Occipital lobe (tissue), 2 donors: Measurements from ENCODE around the gene AGAP5. TPM values are rescaled to one million over a fixed set of nuclear protein-coding genes. Genes with fewer than 3 reads are reported as not detected.

ENCODE experiments used
- DNase-seq: peaks from one replicate; lab custom pipeline; 2025; lab: John Stamatoyannopoulos, UW
- total RNA-seq: library from RNA; depleted of rRNA; stranded (reverse); fragments of >200 nt; gene quantifications from one replicate; pipeline ENCODE4 v1.2.3, GENCODE V29; 2014

Gene AGAP5
- total RNA-seq, 1 donor from 2014 or later = 6.6 TPM

DNA sequence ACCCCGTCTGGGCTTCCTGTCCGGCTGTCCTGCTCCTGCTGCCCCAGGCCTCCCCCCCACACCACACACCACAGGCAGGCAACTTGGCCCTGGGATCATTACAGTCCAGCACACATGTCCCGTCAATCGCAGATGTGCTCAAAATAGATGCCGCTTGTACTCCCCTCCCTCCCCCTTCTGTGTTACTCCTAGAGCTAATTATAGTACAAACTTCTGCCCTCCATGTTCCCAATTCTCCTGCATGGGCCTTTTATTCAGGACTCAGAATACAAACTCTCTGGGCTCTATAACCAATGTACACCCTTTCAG, 42.0 kb downstream of the AGAP5 start, which contains the start of gene SYNPO2L:
Gene SYNPO2L (minus strand): TSS at position 40 of the 309 bp plus-strand sequence. CDS start 107 bp downstream, outside the sequence.
- no peak for DNase-seq

- DNase-seq = no peak
Measured at GRCh38 chr10:73655257-73655989, 42.5 kb downstream of the AGAP5 start.

- no peak for DNase-seq
Measured at GRCh38 chr10:73653701-73654100, 44.2 kb downstream of the AGAP5 start.

- no peak for DNase-seq
Measured at GRCh38 chr10:73653195-73653594, 44.7 kb downstream of the AGAP5 start.

GRCh38 chr10:73650537-73651331, 47.2 kb downstream of the AGAP5 start:
- no peak for DNase-seq

DNA sequence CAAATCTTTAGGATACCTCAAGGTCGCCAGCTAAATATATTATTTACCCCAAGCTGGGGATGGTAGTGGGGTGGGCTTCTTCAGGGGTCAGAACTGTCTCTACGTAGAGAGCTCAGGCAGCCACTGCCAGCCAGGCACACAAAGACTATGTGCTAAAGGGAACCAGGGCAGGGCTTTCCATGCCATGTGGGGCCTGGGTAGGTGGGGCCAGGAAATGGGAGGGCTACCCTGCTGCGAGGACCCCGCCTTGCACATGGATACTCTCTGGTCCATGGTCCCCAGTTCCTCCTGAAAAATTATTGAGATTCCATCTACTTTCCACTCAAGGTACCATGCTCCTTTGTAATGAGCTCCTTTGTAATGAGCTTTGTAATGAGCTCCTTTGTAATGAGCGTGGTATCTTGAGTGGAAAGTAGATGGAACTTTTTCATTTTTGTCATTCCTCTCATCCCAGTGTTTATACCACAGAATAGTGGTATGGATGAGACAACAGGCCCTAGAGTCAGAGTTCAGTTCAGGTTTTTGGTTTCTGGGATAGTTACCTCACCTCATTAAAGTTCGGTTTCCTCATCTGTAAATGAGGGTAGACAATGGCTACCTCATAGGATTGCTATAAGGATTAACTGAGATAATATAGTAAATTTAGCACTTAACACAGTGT, 47.9 kb downstream of the AGAP5 start:
- no peak for DNase-seq

DNA sequence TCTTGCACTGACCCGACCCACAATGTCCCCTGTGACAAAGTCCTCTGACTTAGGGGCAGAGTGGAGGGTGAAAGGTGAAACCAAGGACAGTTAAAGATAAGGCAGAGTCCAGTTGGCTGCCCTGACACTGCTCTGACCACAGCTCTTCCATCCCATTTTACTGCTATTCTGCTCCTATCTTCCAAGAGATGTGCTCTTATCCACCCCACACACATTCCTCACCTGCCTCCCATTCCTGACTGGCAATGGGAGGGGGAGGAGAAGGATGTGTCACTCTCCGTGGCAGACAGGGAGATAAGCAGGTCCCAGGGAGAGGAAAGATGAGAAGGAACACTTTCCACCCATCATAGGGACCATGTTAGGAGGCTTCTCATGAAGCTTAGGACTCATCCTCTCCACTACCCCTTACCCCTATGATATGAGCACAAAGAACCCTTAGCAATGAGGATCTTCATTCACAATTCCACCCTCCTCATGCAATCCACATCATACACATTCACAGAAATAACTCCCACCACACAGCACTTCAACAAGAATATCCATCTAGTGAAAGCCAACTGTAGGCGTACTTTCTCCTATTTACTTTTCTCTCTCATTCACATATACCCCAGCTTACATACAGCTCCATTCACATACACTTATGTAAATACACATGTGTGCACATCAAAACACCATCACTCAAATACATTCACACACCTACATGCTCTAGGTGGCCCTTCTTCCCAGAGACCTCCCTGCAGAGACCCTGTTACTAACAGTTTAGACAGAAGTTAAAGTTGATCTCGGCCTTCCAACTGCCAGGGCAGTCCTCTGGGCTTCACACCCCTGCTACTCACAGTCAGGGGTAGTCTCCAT, 48.7 kb downstream of the AGAP5 start:
- DNase-seq = no peak

DNA sequence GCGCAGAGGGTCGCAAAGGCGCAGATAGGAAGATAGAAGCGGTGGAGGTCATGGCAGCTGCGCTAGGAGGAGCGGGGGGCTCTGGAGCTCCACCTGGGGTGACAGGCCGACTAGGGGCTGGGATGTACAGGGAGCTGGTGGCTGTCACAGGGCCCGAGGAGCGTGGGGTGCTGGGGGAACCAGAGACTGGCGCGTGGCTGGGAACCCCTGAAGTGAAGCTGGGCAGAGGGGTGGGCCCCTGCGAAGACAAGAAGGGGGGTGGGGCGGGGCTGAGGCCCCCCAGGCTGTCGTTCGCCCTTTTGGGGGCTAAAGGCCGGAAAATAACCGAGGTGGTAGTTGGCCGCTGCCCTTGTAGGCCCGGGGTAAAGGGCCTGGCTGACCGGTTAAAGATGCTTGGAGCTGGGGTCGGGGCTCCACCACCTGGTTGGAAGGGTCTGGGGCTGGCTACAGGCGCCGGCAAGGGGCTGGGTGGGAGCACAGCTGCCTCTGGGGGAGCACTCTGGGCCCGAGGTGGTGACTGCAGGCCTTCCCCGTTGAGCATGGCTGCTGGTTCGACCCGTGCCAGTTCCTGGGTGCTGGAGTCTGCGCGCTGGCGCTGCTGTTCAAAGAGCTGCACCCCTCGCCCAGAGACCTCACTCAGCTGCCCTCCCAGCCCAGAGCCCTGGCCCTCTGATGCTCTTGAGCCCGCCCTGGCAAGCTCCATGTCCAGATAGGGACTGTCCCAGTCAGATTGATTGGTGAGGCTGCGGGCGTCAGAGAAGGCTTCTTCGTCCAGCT, 49.8 kb downstream of the AGAP5 start:
- peak; percentile 8 for DNase-seq

DNA sequence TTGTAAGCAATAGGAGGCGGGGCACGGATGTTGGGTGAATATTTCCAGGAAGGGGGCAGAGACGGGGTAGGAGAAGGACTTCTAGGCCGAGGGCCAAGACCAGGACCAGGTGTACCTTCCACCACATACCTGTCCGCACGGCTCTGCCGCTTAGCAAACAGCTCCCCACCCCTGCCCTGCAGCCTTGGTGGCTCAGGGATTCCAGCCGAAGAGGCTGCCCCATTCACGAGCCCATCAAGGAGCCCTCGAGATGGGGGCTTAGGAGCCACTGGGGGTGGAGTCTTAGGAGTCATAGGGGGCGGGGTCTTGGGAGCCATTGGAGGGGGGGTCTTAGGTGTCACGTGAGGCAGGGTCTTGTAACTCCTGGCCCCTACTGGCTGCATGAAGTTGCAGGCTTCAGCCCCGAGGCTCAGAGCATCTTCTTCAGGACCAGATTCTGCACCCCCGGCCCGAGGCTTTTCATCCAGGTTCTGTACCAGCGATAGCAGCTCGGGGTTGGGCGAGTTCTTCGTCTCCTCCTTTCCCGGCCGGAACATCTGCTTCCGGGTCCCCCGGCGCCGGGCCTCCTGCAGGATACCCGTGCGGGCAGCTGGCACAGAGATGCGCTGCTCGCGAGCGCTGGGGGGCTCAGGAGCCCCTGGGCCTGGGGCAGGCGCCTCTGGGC, 50.6 kb downstream of the AGAP5 start:
- DNase-seq = peak; percentile 37

- DNase-seq = no peak
Measured at GRCh38 chr10:73646598-73647041, 51.3 kb downstream of the AGAP5 start.

DNA sequence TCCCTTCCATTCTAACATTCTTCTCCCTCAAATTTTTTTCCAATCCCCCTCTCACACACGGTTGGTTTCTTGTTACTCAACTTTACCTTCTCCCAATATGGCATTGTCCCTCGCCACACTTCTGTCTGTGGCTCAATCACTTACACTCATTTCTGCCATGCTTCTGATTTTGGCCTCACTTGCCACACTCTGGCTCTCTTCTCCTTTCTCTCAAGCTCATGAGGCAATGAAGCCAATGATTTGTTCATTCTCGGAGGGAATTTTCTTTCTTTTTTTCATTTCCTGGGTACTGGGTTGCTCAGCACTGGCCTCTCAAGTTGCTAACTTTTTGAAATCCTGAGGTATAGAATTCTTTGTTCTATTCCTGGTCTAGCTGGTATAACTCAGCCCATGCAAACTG, 52.7 kb downstream of the AGAP5 start:
- DNase-seq = no peak

- no peak for DNase-seq
Measured at GRCh38 chr10:73644767-73645166, 53.1 kb downstream of the AGAP5 start.

- peak; percentile 31 for DNase-seq
Measured at GRCh38 chr10:73644015-73644743, 53.7 kb downstream of the AGAP5 start.

GRCh38 chr10:73643362-73643761, 54.5 kb downstream of the AGAP5 start:
- DNase-seq = no peak

- DNase-seq = no peak
Measured at GRCh38 chr10:73641328-73642060, 56.4 kb downstream of the AGAP5 start, which contains the start of gene MYOZ1. Gene MYOZ1 (minus strand): TSS chr10:73641474. CDS start chr10:73640017, 1,457 bp downstream.

GRCh38 chr10:73639286-73639685, 58.6 kb downstream of the AGAP5 start:
- no peak for DNase-seq

DNA sequence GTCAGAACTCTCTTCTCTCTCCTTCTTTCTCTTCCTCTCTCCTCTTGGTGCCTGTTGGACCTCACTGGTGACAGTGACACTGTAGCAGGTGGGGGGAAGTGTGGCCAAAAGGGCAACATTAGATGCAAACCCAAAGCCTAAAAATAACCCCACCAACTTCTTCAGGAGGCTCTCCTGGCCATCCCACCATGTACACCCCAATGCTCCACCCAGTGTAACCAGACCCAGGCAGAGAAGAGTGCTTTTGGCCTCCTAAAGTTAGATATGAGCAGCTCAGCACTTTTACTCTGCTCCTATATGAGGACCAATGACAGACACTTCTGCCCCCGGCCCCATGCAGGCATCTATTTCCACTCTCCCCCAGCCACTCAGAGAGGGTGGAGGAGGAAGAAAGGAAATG, 62.1 kb downstream of the AGAP5 start:
- DNase-seq = no peak

DNA sequence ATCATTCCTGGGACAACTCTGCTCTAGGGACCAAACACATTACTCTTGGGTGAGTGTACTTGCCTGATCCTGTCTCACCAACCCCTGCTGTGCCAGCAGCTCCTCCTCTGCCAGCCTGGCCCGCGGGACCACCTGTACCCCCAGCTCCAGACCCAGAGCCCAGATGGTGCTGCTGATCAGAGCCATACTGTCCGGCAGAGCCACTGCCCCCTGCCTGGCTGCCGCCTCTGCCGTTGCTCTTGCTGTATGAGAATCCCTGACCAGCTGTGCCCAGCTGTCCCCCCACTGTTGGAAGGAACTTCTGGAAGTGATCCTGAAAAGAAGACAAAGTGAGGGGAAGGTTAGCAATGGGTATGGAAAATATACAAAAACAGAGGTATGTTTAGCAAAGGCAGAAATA, 63.5 kb downstream of the AGAP5 start:
- no peak for DNase-seq
